Liver (tissue), 9 donors: ENCODE results near the gene ATP13A5. TPM values are rescaled to one million over a fixed set of nuclear protein-coding genes. Genes with fewer than 3 reads are reported as not detected.

Experiments
- DNase-seq: peaks from one replicate; pipeline ENCODE4 v3.0.0-alpha.2; 2017; ENCODE audit warnings: low spot score
- H3K27ac ChIP-seq, 2 donors: one replicate each; pipeline ENCODE4 v1.7.0; 2013; ENCODE audit warnings: inconsistent platforms in 2 of 2, low read length in 2 of 2, control low read depth in 1 of 2, low read depth in 1 of 2, mild to moderate bottlenecking in 1 of 2
- H3K27me3 ChIP-seq, 4 donors: one replicate each; pipeline versions ENCODE4 v1.6.1 to v1.7.0; 2013; ENCODE audit warnings: low read length in 3 of 4, inconsistent platforms in 1 of 4, mild to moderate bottlenecking in 1 of 4, moderate library complexity in 1 of 4; ENCODE audit not compliant: control insufficient read depth in 4 of 4, insufficient read depth in 4 of 4
- H3K36me3 ChIP-seq, 4 donors: one replicate each; pipeline versions ENCODE4 v1.6.1 to v1.7.0; 2013; ENCODE audit warnings: low read length in 3 of 4, mild to moderate bottlenecking in 3 of 4, low read depth in 1 of 4, moderate library complexity in 1 of 4; ENCODE audit not compliant: control insufficient read depth in 4 of 4, insufficient read depth in 3 of 4
- H3K4me1 ChIP-seq, 4 donors: one replicate each; pipeline versions ENCODE4 v1.6.1 to v1.7.0; 2013; ENCODE audit warnings: low read length in 3 of 4, mild to moderate bottlenecking in 3 of 4, moderate library complexity in 1 of 4; ENCODE audit not compliant: control insufficient read depth in 4 of 4, insufficient read depth in 4 of 4
- H3K4me3 ChIP-seq, 3 donors: one replicate each; pipeline versions ENCODE4 v1.6.1 to v1.7.0; 2013; ENCODE audit warnings: low read length in 3 of 3, control low read depth in 1 of 3, low read depth in 1 of 3, mild to moderate bottlenecking in 1 of 3
- H3K9ac ChIP-seq, 2 donors: one replicate each; pipeline ENCODE4 v1.7.0; 2013; ENCODE audit warnings: low read length in 2 of 2, mild to moderate bottlenecking in 2 of 2, moderate library complexity in 2 of 2, control low read depth in 1 of 2, low read depth in 1 of 2
- H3K9me3 ChIP-seq, 4 donors: one replicate each; pipeline versions ENCODE4 v1.6.1 to v1.7.0; 2013; ENCODE audit warnings: low read length in 3 of 4; ENCODE audit not compliant: control insufficient read depth in 4 of 4
- GABPA ChIP-seq, 2 donors: IDR thresholded peaks in 1 of 2; conservative IDR thresholded peaks in 1 of 2; 2 replicates each; pipeline ENCODE4 v1.6.1; 2016; ENCODE audit warnings: antibody characterized with exemption in 2 of 2, mild to moderate bottlenecking in 1 of 2, moderate library complexity in 1 of 2
- HNF4G ChIP-seq: IDR thresholded peaks from 2 replicates; pipeline ENCODE4 v1.6.1; 2016; ENCODE audit warnings: antibody characterized with exemption
- NR2F2 ChIP-seq: IDR thresholded peaks from 2 replicates; pipeline ENCODE4 v1.6.1; 2016; ENCODE audit warnings: antibody characterized with exemption
- RXRA ChIP-seq, 2 donors: IDR thresholded peaks; 2 replicates each; pipeline ENCODE4 v1.6.1; 2017 to 2018; ENCODE audit warnings: antibody characterized with exemption in 2 of 2, mild to moderate bottlenecking in 1 of 2
- YY1 ChIP-seq: IDR thresholded peaks from 2 replicates; pipeline ENCODE4 v1.6.1; 2016; ENCODE audit warnings: antibody characterized with exemption, mild to moderate bottlenecking
- WGBS: extraction: QIAGEN DNeasy Blood & Tissue Kit; methylation state at CpG from one replicate; pipeline ENCODE4 v1.1.7; 2013; 5-methylcytosine and 5-hydroxymethylcytosine counted together
- polyA plus RNA-seq, 2 donors: library from polyadenylated mRNA; stranded (reverse) in 1 of 2; unstranded in 1 of 2; fragments of 200-250 nt in 1 of 2; fragments of >200 nt in 1 of 2; fragmentation: Nextera tagmentation in 1 of 2; extraction: Ambion mirVana in 1 of 2; gene quantifications; one replicate each; pipeline versions ENCODE4 v1.2.1 to v1.2.3, GENCODE V29; 2013 to 2015
- total RNA-seq, 2 donors: library from RNA; depleted of rRNA; stranded (reverse); fragments of >200 nt; gene quantifications; one replicate each; pipeline ENCODE4 v1.2.3, GENCODE V29; 2014
- TF ChIP-seq, protein P1 (sequence below): IDR thresholded peaks from 2 replicates; pipeline ENCODE4 v1.6.1; 2016; ENCODE audit warnings: antibody characterized with exemption
- donor health status: healthy.
- donor health status: healthy.
- donor health status: healthy.
- donor health status: healthy.
- donor health status: healthy.

ATP13A5 gene
- total and polyA plus RNA-seq, 4 donors = 0.21 TPM; not detected in 3

- TF ChIP-seq, protein P1, sequence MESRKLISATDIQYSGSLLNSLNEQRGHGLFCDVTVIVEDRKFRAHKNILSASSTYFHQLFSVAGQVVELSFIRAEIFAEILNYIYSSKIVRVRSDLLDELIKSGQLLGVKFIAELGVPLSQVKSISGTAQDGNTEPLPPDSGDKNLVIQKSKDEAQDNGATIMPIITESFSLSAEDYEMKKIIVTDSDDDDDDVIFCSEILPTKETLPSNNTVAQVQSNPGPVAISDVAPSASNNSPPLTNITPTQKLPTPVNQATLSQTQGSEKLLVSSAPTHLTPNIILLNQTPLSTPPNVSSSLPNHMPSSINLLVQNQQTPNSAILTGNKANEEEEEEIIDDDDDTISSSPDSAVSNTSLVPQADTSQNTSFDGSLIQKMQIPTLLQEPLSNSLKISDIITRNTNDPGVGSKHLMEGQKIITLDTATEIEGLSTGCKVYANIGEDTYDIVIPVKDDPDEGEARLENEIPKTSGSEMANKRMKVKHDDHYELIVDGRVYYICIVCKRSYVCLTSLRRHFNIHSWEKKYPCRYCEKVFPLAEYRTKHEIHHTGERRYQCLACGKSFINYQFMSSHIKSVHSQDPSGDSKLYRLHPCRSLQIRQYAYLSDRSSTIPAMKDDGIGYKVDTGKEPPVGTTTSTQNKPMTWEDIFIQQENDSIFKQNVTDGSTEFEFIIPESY = no peak
- TF ChIP-seq HNF4G (no peak), YY1 (no peak), RXRA (IDR thresholded peaks at IDR 0.05) (no peak), GABPA (IDR thresholded peaks at IDR 0.05 in 1 of 2, conservative IDR thresholded peaks at IDR 0.05 in 1 of 2) (no peak)
Observed at GRCh38 chr3:193228206-193228605, 150.3 kb downstream of the ATP13A5 start (continued).

- no peak overlapping the region for H3K4me3 ChIP-seq
- H3K36me3 ChIP-seq = no peaks in the 10 kb centered on the region
- H3K9ac ChIP-seq = no peak overlapping the region
- H3K9me3 ChIP-seq = no peaks in the 10 kb centered on the region
- no peak overlapping the region for H3K27ac ChIP-seq
- TF ChIP-seq NR2F2 = no peak
- no peak for TF ChIP-seq YY1
- no peak for DNase-seq
- no peaks in the 10 kb centered on the region for H3K4me1 ChIP-seq
- WGBS = 80% methylated on average over 6 of the region's 6 CpGs
- no peaks in the 10 kb centered on the region for H3K27me3 ChIP-seq
Observed at GRCh38 chr3:193225302-193226125, 153.0 kb downstream of the ATP13A5 start.

Other genes starting within 250 kb of the ATP13A5 start
- under 1 TPM in 1 of 2 donors, not detected in 1; 0.37 TPM for gene PLAAT1, start 137.5 kb downstream of the ATP13A5 start, total RNA-seq
- gene PLAAT1, start 137.5 kb downstream of the ATP13A5 start, polyA plus RNA-seq = under 1 TPM; 0.12 to 0.19 TPM
- 1 to 10 TPM in 1 of 2 donors, under 1 TPM in 1; 0.65 to 2.7 TPM for gene ATP13A4, start 176.1 kb upstream of the ATP13A5 start, total RNA-seq
- under 1 TPM; 0.23 to 0.35 TPM for gene ATP13A4, start 176.1 kb upstream of the ATP13A5 start, polyA plus RNA-seq
- gene OPA1, start 214.5 kb upstream of the ATP13A5 start, total RNA-seq = 10 to 100 TPM; 49.7 to 54.5 TPM
- gene OPA1, start 214.5 kb upstream of the ATP13A5 start, polyA plus RNA-seq = 10 to 100 TPM; 13.2 to 17.0 TPM